ENCODE results near the gene EPHA2.

EPHA2 gene

GRCh38 chr1:16149146-16149545 is 6.7 kb downstream of the EPHA2 start:
- no peak for DNase-seq

DNA sequence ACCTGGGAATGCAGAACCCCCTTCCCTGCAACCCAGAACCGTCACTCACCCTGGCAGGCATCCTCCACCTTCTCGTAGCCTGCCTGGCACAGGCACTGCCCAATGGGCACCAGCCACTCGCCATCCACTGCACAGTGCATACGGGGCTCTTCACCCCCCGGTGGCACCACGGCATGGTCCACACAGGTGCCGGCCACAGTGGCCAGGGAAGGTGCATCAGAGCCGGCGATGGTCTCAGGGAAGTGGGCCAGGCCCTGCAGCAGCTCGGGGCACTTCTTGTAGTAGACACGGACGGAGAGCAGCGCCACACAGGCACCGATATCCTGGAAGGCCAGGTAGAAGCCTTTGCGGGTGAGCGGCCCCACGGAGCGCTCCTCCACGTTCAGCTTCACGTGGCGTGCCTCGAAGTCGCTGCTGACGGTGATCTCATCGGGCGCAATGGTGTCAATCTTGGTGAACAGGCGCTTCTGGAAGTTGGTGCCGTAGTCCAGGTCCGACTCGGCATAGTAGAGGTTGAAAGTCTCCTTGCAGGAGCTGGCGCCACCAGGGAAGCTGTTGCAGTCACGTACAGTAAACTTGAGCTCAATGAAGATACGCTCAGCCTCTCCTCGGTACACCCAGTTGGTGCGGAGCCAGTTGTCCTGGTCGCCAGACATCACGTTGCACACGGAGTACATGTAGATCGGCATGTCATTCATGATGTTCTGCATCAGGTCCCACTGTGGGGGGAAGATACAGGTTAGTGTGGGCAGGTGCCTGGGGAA is 7.4 kb downstream of the EPHA2 start:
- no peak for DNase-seq

GRCh38 chr1:16147156-16147926 is 8.5 kb downstream of the EPHA2 start:
- DNase-seq = no peak

GRCh38 chr1:16146279-16147155 is 9.4 kb downstream of the EPHA2 start:
- peak; percentile 96 for DNase-seq

GRCh38 chr1:16145662-16146278 is 10.1 kb downstream of the EPHA2 start:
- no peak for DNase-seq

GRCh38 chr1:16145030-16145661 is 10.7 kb downstream of the EPHA2 start:
- peak; percentile 77 for DNase-seq

GRCh38 chr1:16144325-16145029 is 11.4 kb downstream of the EPHA2 start:
- DNase-seq = no peak

- no peak for DNase-seq
These were observed 12.1 kb downstream of the EPHA2 start for GRCh38 chr1:16143566-16144324.

- no peak for DNase-seq
These were observed 12.8 kb downstream of the EPHA2 start for GRCh38 chr1:16143005-16143565.

DNA sequence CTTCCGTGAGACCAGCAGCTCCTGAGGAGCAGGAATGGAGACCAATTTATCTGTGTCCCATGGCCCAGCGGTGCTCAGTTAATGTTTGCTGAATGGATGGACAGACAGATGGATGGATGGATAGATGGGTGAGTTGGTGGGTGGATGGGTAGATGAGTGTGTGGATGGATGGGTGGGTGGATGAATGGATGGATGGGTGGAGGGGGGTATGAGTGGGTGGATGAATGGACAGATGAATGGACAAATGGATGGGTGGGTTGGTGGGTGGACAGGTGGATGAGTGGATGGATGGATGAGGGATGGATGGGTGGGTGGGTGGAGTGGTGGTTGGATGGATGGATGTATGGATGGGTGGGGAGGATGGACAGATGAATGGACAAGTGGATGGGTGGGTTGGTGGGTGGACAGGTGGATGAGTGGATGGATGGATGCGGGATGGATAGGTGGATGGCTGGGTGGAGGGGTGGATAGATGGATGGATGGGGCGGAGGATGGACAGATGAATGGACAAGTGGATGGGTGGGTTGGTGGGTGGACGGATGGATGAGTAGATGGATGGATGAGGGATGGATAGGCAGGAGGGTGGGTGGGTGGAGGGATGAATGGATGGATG is 13.4 kb downstream of the EPHA2 start:
- no peak for DNase-seq

GRCh38 chr1:16141573-16142336 is 14.1 kb downstream of the EPHA2 start:
- DNase-seq = peak; percentile 33

DNA sequence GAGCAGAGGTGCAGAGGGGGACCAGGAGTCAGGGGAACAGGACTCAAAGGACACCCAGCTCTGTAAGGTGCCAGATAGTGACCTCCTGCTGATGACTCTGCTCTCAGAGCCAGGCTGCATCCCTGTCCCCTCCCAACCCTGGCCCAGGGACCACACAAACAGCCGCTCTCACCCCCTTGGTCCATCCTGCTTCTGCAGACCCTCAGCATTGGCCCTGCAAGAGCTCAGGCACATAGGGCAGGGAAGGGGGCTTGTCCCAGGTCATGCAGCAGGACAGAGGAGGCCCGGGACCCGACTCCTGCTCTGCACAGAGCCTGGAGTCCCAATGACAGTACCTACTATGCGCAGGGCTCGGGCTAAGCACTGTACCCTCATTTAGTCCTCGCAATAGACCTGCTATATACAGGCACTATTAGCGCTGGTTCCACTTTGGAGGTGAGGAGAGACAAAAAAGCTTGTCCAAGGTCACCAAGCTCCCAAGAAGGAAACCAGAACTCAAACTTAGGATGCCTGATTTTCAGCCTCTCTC is 15.7 kb downstream of the EPHA2 start:
- no peak for DNase-seq

GRCh38 chr1:16139473-16139962 is 16.4 kb downstream of the EPHA2 start:
- no peak for DNase-seq

- no peak for DNase-seq
These were observed 17.1 kb downstream of the EPHA2 start for GRCh38 chr1:16138772-16139221.

DNA sequence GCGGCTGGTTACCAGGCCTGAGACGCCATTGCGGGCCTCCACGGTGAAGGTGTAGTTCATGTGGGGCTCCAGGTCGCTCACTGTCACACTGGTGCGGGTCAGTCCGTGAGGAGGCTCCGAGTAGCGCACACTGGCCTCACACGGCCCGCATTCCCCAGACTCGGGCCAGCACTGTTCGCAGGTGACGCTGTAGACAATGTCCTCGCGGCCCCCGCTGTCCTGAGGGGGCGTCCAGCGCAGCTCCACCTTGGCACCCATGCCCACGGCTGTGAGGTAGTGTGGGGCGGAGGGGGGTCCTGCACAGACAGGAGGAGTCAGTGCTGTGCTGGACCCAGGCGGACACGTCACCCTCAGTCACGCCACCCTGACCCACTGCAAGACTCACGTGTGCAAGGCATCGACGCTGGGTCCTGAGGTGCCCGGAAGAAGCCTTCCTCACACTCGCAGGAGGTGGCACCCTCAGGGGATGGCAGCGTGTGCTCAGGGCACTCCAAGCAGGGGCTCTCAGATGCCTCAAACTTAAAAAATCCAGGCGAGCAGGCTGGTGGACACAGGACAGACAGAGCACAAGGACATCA is 17.9 kb downstream of the EPHA2 start:
- no peak for DNase-seq

DNA sequence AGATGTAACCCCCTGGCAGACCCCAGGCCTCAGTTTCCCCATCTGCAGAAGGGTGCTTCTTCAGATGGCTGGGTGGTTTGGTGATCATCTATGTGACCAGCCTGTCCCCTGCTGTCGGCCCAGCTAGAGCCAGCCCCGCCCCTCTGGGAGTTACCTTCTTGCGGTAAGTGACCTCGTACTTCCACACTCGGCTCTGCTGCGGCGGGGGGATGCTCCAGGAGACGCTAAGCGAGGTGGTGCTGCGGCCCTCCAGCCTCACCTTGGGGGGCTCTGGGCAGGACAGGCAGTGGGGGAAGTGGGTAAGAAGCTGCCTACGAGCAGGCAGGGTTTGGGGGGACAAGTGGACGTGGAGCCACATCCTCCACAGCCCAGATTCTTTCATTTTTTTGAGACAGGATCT is 20.4 kb downstream of the EPHA2 start:
- no peak for DNase-seq

DNA sequence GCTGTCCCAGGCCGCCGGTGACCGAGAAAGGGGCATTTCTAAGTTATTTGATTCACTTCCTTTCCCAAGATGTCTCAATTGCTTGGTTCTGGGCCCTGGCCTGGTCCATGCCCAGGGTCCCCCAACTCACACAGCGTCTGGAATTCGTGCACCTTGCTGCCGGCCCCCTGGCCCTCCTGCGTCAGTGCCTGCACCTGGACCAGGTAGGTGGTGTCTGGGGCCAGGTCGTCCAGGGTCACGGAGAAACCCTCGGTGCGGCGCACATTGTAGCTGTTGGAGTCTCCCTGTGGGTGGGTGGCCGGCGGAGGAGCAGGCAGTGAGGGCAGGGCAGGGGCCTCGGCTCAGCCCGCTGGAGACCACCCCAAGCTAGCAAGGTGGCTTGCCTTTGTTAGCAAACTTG is 21.0 kb downstream of the EPHA2 start:
- DNase-seq = no peak

GRCh38 chr1:16134066-16134801 is 21.6 kb downstream of the EPHA2 start:
- no peak for DNase-seq

Measured in eye (tissue), 1 donor.